HG03442 (cell line): Measurements from ENCODE around the gene SRPK2.
"Not testable (repeated sequence)": the region's sequence is repeated elsewhere in the genome, so short reads cannot be mapped to it uniquely, and the experiment has no call there.

Experiments used
- ATAC-seq: cut with Tn5 transposase; IDR thresholded peaks from one replicate; pipeline ENCODE4 v1.9.1; 2021; ENCODE audit warnings: mild to moderate bottlenecking, moderate library complexity; ENCODE audit not compliant: unreplicated experiment

Gene SRPK2

GRCh38 chr7:105305633-105306032 lies 83.1 kb downstream of the SRPK2 start:
- no peak for ATAC-seq

DNA sequence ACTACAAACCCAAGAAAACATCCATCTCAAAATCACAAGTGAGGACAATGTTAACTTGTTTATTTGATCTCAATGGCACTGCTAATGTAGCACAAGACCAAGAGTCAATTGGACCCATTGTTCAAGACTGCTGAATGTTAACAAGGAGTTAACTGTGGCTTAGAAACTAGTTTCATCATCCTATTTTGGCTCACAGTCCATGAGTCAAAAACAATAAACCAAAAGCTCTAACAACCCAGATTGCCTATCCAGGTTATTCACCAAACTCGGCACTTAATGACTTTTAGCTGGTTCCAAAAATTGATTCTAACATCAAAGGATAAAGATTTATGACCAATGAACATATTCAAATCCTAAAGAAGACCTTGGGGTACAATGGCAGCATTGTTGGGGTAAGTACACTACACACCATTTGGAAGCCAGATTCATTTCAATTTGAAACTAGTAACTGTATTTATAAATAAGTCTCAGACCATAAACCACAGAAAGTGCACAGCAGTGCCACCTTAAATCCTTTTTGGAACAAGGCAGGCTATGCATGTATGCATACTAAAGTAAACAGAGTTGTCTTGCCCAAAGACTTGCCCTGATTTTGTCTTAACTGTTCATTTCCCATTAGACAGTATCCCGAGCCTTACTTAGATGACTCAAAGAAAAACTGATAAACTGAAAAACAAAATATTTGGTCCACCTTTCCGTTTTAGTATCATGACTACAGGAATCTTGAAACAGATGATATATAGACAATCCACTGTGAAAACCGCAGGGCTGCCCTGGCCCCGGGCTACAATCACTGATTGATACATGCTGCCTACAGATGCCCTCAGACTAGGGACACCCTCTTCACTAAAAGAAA lies 84.5 kb downstream of the SRPK2 start:
- peak; percentile 77 for ATAC-seq

- not testable (repeated sequence) for ATAC-seq
Measured at GRCh38 chr7:105300587-105300986, 88.1 kb downstream of the SRPK2 start.

- ATAC-seq, result peak; percentile 91
Measured at GRCh38 chr7:105298439-105298894, 90.3 kb downstream of the SRPK2 start.

DNA sequence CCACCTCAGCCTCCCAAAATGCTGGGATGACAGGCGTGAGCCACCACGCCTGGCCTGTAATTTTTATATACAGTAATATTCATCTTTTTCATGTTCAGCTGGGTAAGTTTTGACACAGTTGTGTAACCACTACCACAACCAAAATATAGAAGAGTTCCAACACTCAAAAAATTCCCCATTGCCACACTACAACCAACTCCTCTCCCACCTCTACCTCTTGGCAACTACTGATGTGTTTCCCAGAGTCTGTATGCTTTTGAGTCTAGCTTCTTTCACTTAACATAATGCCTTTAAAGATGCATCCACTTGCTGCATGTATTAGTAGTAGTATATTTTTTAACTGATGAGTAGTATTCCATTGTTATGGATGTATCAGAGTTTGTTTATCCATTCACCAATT lies 90.7 kb downstream of the SRPK2 start:
- ATAC-seq, result peak; percentile 35

DNA sequence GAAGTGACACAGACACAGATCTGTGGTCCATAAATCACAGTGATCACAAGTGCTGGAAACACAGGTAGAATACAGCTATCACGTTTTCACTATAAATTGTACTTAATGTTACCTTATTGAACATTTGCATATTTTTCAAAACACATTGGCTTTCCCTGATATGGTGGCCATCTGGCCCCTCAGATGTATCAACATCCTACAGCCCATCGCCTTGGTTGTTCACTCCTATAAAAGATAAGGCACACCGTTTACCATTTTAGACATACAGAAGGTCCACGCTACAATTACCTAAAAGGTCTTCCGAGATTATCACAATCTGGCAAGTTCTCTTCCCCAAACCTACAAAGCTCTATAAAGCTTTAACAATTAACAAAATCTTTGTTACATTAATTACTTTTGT lies 91.4 kb downstream of the SRPK2 start:
- no peak for ATAC-seq

DNA sequence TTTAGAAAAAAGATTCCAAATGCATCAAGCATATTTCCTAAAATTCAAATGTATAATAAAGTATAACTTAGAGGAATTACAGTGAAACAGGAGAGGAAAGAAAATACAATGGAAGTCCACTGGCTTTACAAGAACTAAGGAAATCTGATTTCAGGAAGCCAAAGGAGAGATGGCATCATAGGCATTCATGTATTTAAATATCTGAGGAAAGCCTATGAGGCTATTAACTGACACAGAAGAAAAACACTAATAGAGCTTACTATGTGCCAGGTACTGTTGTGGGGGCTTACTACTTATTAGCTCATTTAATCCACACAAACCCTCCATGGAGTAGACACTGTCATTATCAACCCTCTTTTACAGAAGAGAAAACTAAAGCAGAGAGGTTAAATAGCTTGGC lies 92.2 kb downstream of the SRPK2 start:
- no peak for ATAC-seq

DNA sequence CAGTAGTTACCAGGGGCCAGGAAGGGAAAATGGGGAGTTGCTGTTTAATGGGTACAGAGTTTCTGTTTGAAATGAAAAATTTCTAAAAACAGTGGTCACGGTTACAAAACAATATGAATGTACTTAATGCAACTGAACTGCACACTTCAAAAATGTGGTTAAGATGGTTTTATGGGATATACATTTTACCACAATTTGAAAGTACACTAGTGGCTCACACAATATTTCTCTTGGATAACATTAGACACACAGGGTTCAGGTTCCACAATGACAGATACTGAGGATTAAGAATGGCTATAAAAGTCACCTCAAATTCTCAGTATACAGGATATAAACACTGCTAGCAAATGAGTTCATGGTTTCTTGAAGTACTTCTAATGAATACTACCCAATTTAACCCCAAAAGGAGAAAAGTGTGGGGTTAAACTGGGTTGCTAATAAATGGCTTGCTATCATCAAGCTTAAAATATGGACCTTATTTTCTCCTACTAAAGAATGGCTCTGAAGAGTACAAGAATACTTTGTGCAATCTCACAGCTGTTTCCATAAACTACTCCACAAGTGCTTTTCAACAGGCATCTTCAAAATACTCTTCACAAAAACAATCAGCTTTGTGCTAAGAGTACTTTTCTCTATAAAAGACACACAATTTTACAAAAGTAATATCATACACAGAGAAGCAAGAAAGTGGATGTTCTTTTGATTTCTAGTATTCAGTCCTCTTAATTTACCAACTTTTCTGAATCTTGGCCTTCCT lies 92.9 kb downstream of the SRPK2 start:
- no peak for ATAC-seq

DNA sequence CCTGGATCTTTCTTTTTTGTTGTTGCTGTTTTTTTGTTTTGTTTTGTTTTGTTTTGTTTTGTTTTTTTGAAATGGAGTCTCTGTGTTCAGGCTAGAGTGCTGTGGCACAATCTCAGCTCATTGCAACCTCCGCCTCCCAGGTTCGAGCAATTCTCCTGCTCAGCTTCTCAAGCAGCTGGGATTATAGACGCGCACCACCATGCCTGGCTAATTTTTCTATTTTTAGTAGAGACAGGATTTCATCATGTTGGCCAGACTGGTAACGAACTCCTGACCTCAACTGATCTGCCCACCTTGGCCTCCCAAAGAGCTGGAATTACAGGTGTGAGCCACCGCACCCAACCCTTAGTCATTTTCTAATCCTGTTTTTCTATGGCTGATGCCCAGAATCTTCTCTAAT lies 94.2 kb downstream of the SRPK2 start:
- not testable (repeated sequence) for ATAC-seq

GRCh38 chr7:105289704-105290103 lies 99.0 kb downstream of the SRPK2 start:
- ATAC-seq, result no peak

DNA sequence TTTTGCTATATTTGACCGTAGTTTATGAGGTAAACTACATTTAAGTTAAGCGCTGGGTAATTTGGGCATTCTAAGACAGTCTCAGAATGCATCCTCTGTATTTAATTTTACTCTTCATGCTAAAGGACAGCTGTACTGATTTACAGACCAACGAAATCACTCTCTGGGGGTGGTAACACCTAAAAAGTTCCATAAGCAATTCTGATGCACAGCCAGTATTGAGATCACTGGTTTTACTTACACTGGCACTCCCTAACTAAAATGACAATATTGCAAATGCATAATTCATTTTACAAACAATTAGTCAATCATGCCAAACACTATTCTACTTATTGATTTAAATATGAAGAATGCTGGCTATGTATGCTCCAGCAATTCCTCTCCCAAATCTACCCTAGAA lies 102.3 kb downstream of the SRPK2 start:
- no peak for ATAC-seq

- ATAC-seq, result no peak
Measured at GRCh38 chr7:105285118-105285874, 103.4 kb downstream of the SRPK2 start.

DNA sequence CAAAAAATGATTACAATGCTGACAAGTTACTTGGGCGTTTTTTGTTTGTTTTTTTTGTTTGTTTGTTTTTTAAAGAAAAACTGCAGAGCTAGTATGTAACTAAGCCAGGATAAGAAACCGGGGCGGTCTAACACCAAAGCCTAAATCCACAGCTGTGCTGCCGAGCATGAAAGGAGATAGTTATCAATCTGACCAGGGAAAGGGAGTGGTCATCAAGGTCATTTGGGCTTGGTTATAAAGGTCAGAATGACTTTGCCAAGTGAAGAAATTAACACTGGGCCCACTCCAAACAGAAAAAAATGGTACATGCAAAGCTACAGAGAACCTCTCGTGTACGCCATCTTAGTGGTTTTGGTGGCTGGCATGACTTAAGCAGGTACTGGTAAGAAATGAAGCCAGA lies 104.7 kb downstream of the SRPK2 start:
- no peak for ATAC-seq

GRCh38 chr7:105281966-105282365 lies 106.8 kb downstream of the SRPK2 start:
- no peak for ATAC-seq

DNA sequence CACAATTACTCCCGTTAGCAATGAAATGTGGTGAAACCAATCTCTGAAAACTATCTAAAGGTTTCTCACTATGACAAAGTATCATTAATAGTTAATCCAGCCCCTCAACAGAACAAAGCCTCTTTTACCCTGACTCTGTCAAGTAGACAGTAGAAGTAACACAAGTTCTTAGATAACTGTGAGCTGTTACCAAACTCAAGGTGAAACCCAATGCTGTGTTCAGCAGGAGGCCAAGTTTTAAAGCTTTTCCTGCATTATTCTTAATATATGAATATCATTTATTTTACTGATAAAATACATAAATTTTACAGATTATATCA lies 109.1 kb downstream of the SRPK2 start:
- ATAC-seq, result peak; percentile 65

GRCh38 chr7:105278973-105279687 lies 109.6 kb downstream of the SRPK2 start:
- ATAC-seq, result peak; percentile 28

GRCh38 chr7:105278565-105278964 lies 110.2 kb downstream of the SRPK2 start:
- no peak for ATAC-seq

GRCh38 chr7:105277341-105277740 lies 111.4 kb downstream of the SRPK2 start:
- no peak for ATAC-seq

DNA sequence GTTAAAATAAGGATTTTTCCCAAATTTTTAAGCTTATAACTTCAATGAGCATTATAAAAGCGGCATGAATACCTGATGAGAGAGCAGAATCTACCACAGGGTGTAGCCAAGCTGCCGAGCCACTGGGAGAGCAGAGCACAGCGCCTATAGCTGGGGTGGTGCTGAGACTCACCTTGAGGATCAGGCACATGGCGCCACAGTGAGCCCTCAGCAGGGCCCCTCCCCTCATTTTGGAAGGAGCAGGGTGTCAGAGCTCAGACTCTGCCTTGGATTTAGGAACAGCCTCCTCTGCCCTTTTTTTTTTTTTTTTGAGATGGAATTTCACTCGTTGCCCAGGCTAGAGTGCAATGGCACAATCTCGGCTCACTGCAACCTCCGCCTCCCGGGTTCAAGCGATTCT lies 118.6 kb downstream of the SRPK2 start:
- ATAC-seq, result no peak

DNA sequence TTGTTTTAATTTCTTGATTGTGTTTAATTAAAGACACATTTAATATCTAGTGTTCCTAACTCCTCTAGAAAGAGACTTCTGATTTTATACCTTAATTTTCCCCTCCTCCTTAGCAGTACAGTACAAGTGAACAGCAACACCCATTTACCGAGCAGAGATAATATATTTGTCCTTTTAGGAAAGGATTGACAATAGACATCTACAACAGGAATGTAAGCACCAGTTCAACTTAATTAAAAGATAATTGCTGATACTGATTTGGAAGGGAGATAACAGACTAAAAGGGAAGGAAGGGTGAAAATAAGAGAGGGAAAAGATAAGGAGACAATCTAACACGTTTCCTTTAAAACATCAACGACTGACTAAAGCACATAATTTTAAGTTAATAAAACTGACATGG lies 119.3 kb downstream of the SRPK2 start:
- peak; percentile 8 for ATAC-seq
